Placental pericyte (primary cell): Measurements from ENCODE around the gene HDAC1. TPM values are rescaled to one million over a fixed set of nuclear protein-coding genes. Genes with fewer than 3 reads are reported as not detected.

Experiments
- small RNA-seq: library from RNA; depleted of rRNA; stranded (forward); fragments of <200 nt; gene quantifications from one replicate; pipeline ENCODE3, GENCODE V24; 2012; ENCODE audit warnings: low replicate concordance
- total RNA-seq: library from RNA; depleted of rRNA; stranded (reverse); fragments of >200 nt; gene quantifications from 2 replicates; pipeline ENCODE4 v1.2.3, GENCODE V29; 2012

Gene HDAC1
- 67.8 and 89.0 TPM in 2 replicates for total RNA-seq

GRCh38 chr1:32291708-32292538, at the start of gene HDAC1:
Gene HDAC1, plus strand, starts transcription at chr1:32292083. Its CDS starts 87 bp downstream, at chr1:32292170.

GRCh38 chr1:32246888-32247273, 45.0 kb upstream of the HDAC1 start, which contains the start of gene FAM167B:
Gene FAM167B, plus strand, starts transcription at chr1:32247222. Its CDS starts 200 bp downstream, at chr1:32247422.

GRCh38 chr1:32250893-32251716, 40.8 kb upstream of the HDAC1 start, which contains the start of gene LCK:
Gene LCK, plus strand, starts transcription at chr1:32251265. Its CDS starts 23,065 bp downstream, at chr1:32274330.

GRCh38 chr1:32335790-32336590, 44.1 kb downstream of the HDAC1 start, which contains the start of gene MARCKSL1:
Gene MARCKSL1, minus strand, starts transcription at chr1:32336233. Its CDS starts 200 bp downstream, at chr1:32336033.

GRCh38 chr1:32362474-32363313, 70.8 kb downstream of the HDAC1 start, which contains the start of the genes FAM229A and TSSK3:
Gene FAM229A, minus strand, starts transcription at chr1:32362485. Its CDS starts 394 bp downstream, at chr1:32362091.
Gene TSSK3, plus strand, starts transcription at chr1:32362539. Its CDS starts 163 bp downstream, at chr1:32362702.

Small RNA genes lying within 50 kb of the gene (small RNA-seq; reads per million reads assigned to genes)
- gene RF00017 (not detected), gene RF00019 (not detected)

Other genes with a start within 250 kb of the HDAC1 start
- 9.6 and 11.6 TPM in 2 replicates for gene TMEM39B, start 219.1 kb upstream of the HDAC1 start, total RNA-seq
- 49.9 and 101 TPM in 2 replicates for gene KPNA6, start 184.0 kb upstream of the HDAC1 start, total RNA-seq
- gene TXLNA, start 112.4 kb upstream of the HDAC1 start, total RNA-seq = 85.6 and 106 TPM in 2 replicates
- 5.0 and 11.7 TPM in 2 replicates for gene CCDC28B, start 91.5 kb upstream of the HDAC1 start, total RNA-seq
- gene IQCC, start 86.4 kb upstream of the HDAC1 start, total RNA-seq = 1.1 and 2.1 TPM in 2 replicates
- gene DCDC2B, start 83.0 kb upstream of the HDAC1 start, total RNA-seq = not detected in 2 replicates
- gene TMEM234, start 69.7 kb upstream of the HDAC1 start, total RNA-seq = 21.9 and 26.5 TPM in 2 replicates
- gene EIF3I, start 69.7 kb upstream of the HDAC1 start, total RNA-seq = 333 and 358 TPM in 2 replicates
- gene FAM167B, start 44.9 kb upstream of the HDAC1 start, total RNA-seq = 0.88 and 1.0 TPM in 2 replicates
- not detected in 2 replicates for gene LCK, start 40.8 kb upstream of the HDAC1 start, total RNA-seq
- 18.2 and 33.5 TPM in 2 replicates for gene MARCKSL1, start 44.1 kb downstream of the HDAC1 start, total RNA-seq
- gene FAM229A, start 70.4 kb downstream of the HDAC1 start, total RNA-seq = 1.7 and 1.8 TPM in 2 replicates
- 0.57 and 1.3 TPM in 2 replicates for gene TSSK3, start 70.5 kb downstream of the HDAC1 start, total RNA-seq
- gene BSDC1, start 102.4 kb downstream of the HDAC1 start, total RNA-seq = 75.7 and 110 TPM in 2 replicates
- not detected in 2 replicates for gene ZBTB8B, start 173.0 kb downstream of the HDAC1 start, total RNA-seq
- 5.2 and 8.1 TPM in 2 replicates for gene ZBTB8A, start 247.3 kb downstream of the HDAC1 start, total RNA-seq